ENCODE results near the gene GANC. TPM values are rescaled to one million over a fixed set of nuclear protein-coding genes. Genes with fewer than 3 reads are reported as not detected.

GANC gene
- total and polyA plus RNA-seq, 8 donors, result 5.2 to 77.6 (median 12.1) TPM

GRCh38 chr15:42392309-42393024 lies 119.5 kb downstream of the GANC start:
- peak; percentile 9 to 91 for DNase-seq
- H3K27ac ChIP-seq, result no peak overlapping the region
- H3K9me3 ChIP-seq, result no peaks in the 10 kb centered on the region
- peaks cover 0 to 18% (median 8%) of the 10 kb centered on the region in 4 donors for H3K36me3 ChIP-seq
- H3K4me1 ChIP-seq, result no peaks in the 10 kb centered on the region
- H3K4me3 ChIP-seq, result no peak overlapping the region
- H3K27me3 ChIP-seq, result no peaks in the 10 kb centered on the region
- TF ChIP-seq POLR2AphosphoS5 (IDR thresholded peaks at IDR 0.05) (no peak), POLR2A (IDR thresholded peaks at IDR 0.05) (no peak), CTCF (IDR thresholded peaks at IDR 0.05) (no peak), EP300 (IDR thresholded peaks at IDR 0.05) (no peak)
- WGBS, 5 donors, result 59 to 67% (median 63%) methylated on average over 10 to 11 of the region's 11 CpGs
- intact Hi-C loops (cut with DNase I; ENCODE audit: low total_unique reads), result no loop called here

- peak in 1 of 2 donors; percentile 17 for DNase-seq
- TF ChIP-seq EP300 (IDR thresholded peaks at IDR 0.05), result no peak
- Histone ChIP-seq H3K9me3 (no peaks in the 10 kb centered on the region), H3K27me3 (no peaks in the 10 kb centered on the region), H3K4me3 (no peak overlapping the region), H3K27ac (no peak overlapping the region), H3K4me1 (no peaks in the 10 kb centered on the region), H3K36me3 (peaks cover 0 to 15% (median 6%) of the 10 kb centered on the region in 4 donors)
- WGBS, 5 donors, result 85 to 92% (median 91%) methylated on average over 13 of the region's 13 CpGs
- intact Hi-C loops (cut with DNase I; ENCODE audit: low total_unique reads), result no loop called here
These were observed 121.1 kb downstream of the GANC start for GRCh38 chr15:42394106-42394505.

- Histone ChIP-seq H3K27ac (no peak overlapping the region), H3K4me1 (no peaks in the 10 kb centered on the region), H3K27me3 (no peaks in the 10 kb centered on the region), H3K9me3 (no peaks in the 10 kb centered on the region), H3K4me3 (no peak overlapping the region), H3K36me3 (peaks cover 0 to 32% (median 13%) of the 10 kb centered on the region in 4 donors)
- TF ChIP-seq POLR2AphosphoS5 (IDR thresholded peaks at IDR 0.05), result no peak
- no peak for TF ChIP-seq EP300 (IDR thresholded peaks at IDR 0.05)
- TF ChIP-seq POLR2A (IDR thresholded peaks at IDR 0.05), result no peak
- no peak for TF ChIP-seq CTCF (IDR thresholded peaks at IDR 0.05)
- intact Hi-C loops (cut with DNase I; ENCODE audit: low total_unique reads), result no loop called here
- DNase-seq, result no peak
- WGBS, 5 donors, result 50 to 70% (median 54%) methylated on average over 1 of the region's 1 CpG
These were observed 122.8 kb downstream of the GANC start for GRCh38 chr15:42395838-42396237.

DNA sequence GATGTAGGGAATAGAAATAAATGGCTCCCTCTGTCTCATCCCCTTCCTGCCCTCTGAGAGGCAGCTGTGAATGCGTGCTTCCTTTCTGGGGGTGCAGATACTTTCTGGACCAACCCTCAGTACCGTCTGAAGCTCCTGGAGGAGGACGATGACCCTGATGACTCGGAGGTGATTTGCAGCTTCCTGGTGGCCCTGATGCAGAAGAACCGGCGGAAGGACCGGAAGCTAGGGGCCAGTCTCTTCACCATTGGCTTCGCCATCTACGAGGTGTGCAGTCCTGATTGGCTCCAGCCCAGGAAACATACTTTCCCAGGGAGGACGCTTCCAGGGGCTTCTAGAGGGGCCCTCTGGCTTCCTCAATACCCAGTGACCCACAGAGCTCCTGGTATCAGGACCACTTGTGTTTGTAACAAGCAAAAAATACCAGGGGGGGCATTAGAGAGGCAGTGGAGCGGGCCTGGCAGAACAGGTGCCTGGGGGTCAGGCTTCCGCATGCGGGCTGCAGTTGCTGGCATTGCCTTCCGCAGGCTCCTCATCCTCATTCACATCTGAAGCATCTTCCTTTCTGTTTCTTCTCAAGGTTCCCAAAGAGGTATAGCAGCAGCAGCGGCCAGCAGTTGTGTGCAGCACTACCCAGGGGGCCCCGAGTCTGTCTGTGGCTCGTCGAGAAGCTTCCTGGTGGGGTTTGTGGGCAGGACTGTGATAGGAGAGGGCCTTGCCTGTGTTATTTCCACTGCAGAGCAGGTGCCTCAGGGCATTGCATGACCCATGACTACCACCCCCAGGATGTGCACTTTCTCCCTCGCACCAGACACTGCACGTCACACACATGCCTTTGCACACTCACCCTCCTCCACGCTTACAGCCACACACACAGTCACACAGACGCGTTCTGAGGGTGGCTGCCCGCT lies 128.8 kb downstream of the GANC start:
- 82 to 90% (median 88%) methylated on average over 22 to 24 of the region's 24 CpGs for WGBS, 5 donors
- no peak for TF ChIP-seq CTCF (IDR thresholded peaks at IDR 0.05)
- TF ChIP-seq POLR2AphosphoS5 (IDR thresholded peaks at IDR 0.05), result no peak
- TF ChIP-seq EP300 (IDR thresholded peaks at IDR 0.05), result no peak
- TF ChIP-seq POLR2A (IDR thresholded peaks at IDR 0.05), result no peak
- H3K36me3 ChIP-seq, result peaks cover 0 to 56% (median 32%) of the 10 kb centered on the region in 4 donors
- intact Hi-C loops (cut with DNase I; ENCODE audit: low total_unique reads), result no loop called here
- DNase-seq, result no peak
- H3K9me3 ChIP-seq, result no peaks in the 10 kb centered on the region
- no peak overlapping the region for H3K27ac ChIP-seq
- no peaks in the 10 kb centered on the region for H3K27me3 ChIP-seq
- H3K4me3 ChIP-seq, result no peak overlapping the region
- H3K4me1 ChIP-seq, result peaks cover 0 to 3% (median 0%) of the 10 kb centered on the region in 4 donors

Measured in stomach (tissue), 9 donors.